PFSK-1 (cell line): ENCODE measurements around the gene TTC23L.

ENCODE experiments used
- POLR2AphosphoS5 ChIP-seq: IDR thresholded peaks from 2 replicates; pipeline ENCODE4 v1.6.1; 2012; ENCODE audit warnings: low read depth, mild to moderate bottlenecking, control low read depth, low read length, moderate library complexity
- SIN3A ChIP-seq: IDR thresholded peaks from 2 replicates; pipeline ENCODE4 v1.6.1; 2012; ENCODE audit warnings: mild to moderate bottlenecking, low read length, moderate library complexity, borderline replicate concordance; ENCODE audit not compliant: insufficient read depth
- TAF1 ChIP-seq: IDR thresholded peaks from 2 replicates; pipeline ENCODE4 v1.6.1; 2012; ENCODE audit warnings: low read length, control low read depth, borderline replicate concordance; ENCODE audit not compliant: insufficient read depth
- TF ChIP-seq, protein P1 (sequence below), 2 experiments: IDR thresholded peaks; 2 replicates each; pipeline versions ENCODE4 v1.6.1 to v1.8.0; 2011 to 2012; ENCODE audit warnings: low read depth in 2 of 2, low read length in 2 of 2, control low read depth in 1 of 2, inconsistent platforms in 1 of 2, mild to moderate bottlenecking in 1 of 2, moderate library complexity in 1 of 2; ENCODE audit not compliant: insufficient read depth in 1 of 2

DNA sequence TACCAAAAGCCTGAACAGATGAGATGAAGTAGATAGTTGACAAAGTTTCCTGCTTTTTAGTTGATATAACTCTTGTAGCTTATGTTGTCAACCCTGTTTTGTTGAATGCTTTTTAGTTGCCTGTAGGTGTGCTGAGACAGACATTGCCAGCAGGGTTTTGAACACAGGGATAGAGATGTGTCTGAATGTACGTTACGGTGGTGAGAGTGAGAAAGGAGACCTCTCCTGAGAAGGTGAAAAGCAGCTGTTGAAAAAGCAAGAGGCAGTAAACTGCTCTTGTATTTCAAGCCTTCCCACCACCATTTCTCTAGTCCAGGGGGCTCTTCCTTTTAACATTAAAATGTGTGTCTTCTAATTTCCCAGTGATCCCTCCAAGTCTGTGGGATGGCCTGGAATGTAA is 105.1 kb downstream of the TTC23L start:
- no peak for TF ChIP-seq TAF1
- TF ChIP-seq, protein P1, sequence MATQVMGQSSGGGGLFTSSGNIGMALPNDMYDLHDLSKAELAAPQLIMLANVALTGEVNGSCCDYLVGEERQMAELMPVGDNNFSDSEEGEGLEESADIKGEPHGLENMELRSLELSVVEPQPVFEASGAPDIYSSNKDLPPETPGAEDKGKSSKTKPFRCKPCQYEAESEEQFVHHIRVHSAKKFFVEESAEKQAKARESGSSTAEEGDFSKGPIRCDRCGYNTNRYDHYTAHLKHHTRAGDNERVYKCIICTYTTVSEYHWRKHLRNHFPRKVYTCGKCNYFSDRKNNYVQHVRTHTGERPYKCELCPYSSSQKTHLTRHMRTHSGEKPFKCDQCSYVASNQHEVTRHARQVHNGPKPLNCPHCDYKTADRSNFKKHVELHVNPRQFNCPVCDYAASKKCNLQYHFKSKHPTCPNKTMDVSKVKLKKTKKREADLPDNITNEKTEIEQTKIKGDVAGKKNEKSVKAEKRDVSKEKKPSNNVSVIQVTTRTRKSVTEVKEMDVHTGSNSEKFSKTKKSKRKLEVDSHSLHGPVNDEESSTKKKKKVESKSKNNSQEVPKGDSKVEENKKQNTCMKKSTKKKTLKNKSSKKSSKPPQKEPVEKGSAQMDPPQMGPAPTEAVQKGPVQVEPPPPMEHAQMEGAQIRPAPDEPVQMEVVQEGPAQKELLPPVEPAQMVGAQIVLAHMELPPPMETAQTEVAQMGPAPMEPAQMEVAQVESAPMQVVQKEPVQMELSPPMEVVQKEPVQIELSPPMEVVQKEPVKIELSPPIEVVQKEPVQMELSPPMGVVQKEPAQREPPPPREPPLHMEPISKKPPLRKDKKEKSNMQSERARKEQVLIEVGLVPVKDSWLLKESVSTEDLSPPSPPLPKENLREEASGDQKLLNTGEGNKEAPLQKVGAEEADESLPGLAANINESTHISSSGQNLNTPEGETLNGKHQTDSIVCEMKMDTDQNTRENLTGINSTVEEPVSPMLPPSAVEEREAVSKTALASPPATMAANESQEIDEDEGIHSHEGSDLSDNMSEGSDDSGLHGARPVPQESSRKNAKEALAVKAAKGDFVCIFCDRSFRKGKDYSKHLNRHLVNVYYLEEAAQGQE (IDR thresholded peaks at IDR 0.05; ENCODE audit: insufficient read depth in 1 of 2, low read depth in 2 of 2, low read length in 2 of 2): no peak
- no peak for TF ChIP-seq POLR2AphosphoS5
- no peak for TF ChIP-seq SIN3A
